Neural progenitor cell (in vitro differentiated cells): ENCODE measurements around the gene NKPD1.
A peak's percentile ranks its signal among the peaks of the same experiment; 100 is the strongest.

Experiments
- EZH2 ChIP-seq: fragments of 200-600 bp; sonication (generic); IDR thresholded peaks from 2 replicates; pipeline ENCODE4 v1.6.1; 2017; ENCODE audit warnings: antibody characterized with exemption, mild to moderate bottlenecking, moderate library complexity
- EZH2phosphoT487 ChIP-seq: fragments of 200-600 bp; sonication (generic); IDR thresholded peaks from 2 replicates; pipeline ENCODE4 v1.6.1; 2017; ENCODE audit warnings: antibody characterized with exemption
- TF ChIP-seq, protein P1 (sequence below): fragments of 200-600 bp; sonication (generic); IDR thresholded peaks from 2 replicates; pipeline ENCODE4 v1.5.1; 2017; ENCODE audit warnings: antibody characterized with exemption, mild to moderate bottlenecking

DNA sequence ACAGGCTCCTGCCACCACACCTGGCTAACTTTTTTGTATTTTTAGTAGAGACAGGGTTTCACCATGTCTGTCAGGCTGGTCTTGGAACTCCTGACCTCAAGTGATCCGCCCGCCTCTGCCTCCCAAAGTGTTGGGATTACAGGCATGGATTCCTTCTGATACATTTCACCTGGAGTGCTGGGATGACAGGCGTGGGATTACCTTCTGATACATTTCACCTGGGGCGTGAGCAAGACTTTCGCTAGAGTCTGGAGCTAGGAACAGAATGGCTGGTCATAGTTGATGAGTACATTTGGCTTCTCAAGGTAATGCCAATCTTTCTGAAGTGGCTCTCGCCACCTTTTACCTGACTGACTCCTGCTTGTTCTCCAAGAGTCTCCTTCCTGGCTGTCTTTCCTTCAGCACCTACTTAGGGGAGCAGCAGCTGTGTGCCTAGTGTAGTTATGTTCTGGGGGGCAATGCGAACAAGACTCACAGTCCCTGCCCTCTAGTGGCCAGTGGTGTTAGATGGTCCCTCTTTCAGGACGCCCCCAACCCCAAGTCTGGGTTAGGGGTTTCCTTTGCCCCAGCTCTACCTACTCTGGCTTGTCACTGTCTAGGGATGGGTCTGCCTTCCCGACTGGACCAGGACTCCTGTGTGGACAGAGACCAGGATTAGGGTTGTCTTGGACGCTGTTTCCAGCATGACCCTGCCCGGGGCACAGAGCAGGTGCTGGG lies 48.5 kb downstream of the NKPD1 start:
- TF ChIP-seq EZH2 (no peak), EZH2phosphoT487 (no peak)
- TF ChIP-seq, protein P1, sequence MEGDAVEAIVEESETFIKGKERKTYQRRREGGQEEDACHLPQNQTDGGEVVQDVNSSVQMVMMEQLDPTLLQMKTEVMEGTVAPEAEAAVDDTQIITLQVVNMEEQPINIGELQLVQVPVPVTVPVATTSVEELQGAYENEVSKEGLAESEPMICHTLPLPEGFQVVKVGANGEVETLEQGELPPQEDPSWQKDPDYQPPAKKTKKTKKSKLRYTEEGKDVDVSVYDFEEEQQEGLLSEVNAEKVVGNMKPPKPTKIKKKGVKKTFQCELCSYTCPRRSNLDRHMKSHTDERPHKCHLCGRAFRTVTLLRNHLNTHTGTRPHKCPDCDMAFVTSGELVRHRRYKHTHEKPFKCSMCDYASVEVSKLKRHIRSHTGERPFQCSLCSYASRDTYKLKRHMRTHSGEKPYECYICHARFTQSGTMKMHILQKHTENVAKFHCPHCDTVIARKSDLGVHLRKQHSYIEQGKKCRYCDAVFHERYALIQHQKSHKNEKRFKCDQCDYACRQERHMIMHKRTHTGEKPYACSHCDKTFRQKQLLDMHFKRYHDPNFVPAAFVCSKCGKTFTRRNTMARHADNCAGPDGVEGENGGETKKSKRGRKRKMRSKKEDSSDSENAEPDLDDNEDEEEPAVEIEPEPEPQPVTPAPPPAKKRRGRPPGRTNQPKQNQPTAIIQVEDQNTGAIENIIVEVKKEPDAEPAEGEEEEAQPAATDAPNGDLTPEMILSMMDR = peak; percentile 28
